Right ventricle myocardium superior (tissue), 1 donor: Measurements from ENCODE around the gene STUM. TPM values are rescaled to one million over a fixed set of nuclear protein-coding genes. Genes with fewer than 3 reads are reported as not detected.

Source experiments
- ATAC-seq: fragments of 200-7000 bp; cut with Tn5 transposase; one replicate; pipeline ENCODE4 v1.9.1; 2020; ENCODE audit warnings: mild to moderate bottlenecking; ENCODE audit not compliant: poor library complexity
- DNase-seq: peaks from one replicate; pipeline ENCODE4 v3.0.0-alpha.2; 2020
- intact Hi-C: fragments of 100-400 bp; cut with DNase I; formaldehyde crosslinking; loops from one replicate; pipeline ENCODE4 v1.11.2; 2022
- total RNA-seq: library from RNA; stranded (reverse); fragmentation: NEBNext Ultra II Directional; extraction: Animal tissue kit (Norgen Biotek cat#: 25700); gene quantifications from one replicate; pipeline ENCODE4 v1.2.1, GENCODE V29; 2021
- donor health status: DM: no; HTN: yes; CAD: no; lungs with severe emphysema.

The STUM gene
- total RNA-seq, 1 donor from 2014 or later, result 1.2 TPM

GRCh38 chr1:226553266-226553923 lies 4.8 kb downstream of the STUM start:
- intact Hi-C loops, result loop anchor here (5.0 kb wide), 1 partner anchor 49 kb away; no protein-coding TSS in a partner anchor

GRCh38 chr1:226553924-226554282 lies 5.3 kb downstream of the STUM start:
- DNase-seq (no peak), ATAC-seq (no peak)
- intact Hi-C loops, result loop anchor here (5.0 kb wide), 1 partner anchor 48 kb away; no protein-coding TSS in a partner anchor

More at GRCh38 chr1:226553266-226553923, 4.8 kb downstream of the STUM start:
- no peak for DNase-seq
- no peak for ATAC-seq

- intact Hi-C loops, result no loop called here
- no peak for ATAC-seq
- no peak for DNase-seq
These were observed 6.5 kb downstream of the STUM start for GRCh38 chr1:226555092-226555491.

- intact Hi-C loops, result no loop called here
- DNase-seq (no peak), ATAC-seq (no peak)
These were observed 8.9 kb downstream of the STUM start for GRCh38 chr1:226557424-226557823.

GRCh38 chr1:226558036-226558650 lies 9.6 kb downstream of the STUM start:
- DNase-seq (no peak), ATAC-seq (no peak)
- intact Hi-C loops, result no loop called here

- DNase-seq (no peak), ATAC-seq (no peak)
- intact Hi-C loops, result no loop called here
These were observed 11.7 kb downstream of the STUM start for GRCh38 chr1:226560243-226560642.

- intact Hi-C loops, result no loop called here
- DNase-seq, result no peak
- no peak for ATAC-seq
These were observed 14.4 kb downstream of the STUM start for GRCh38 chr1:226562989-226563388.

- no peak for ATAC-seq
- intact Hi-C loops, result no loop called here
- no peak for DNase-seq
These were observed 15.1 kb downstream of the STUM start for GRCh38 chr1:226563666-226564065.

- intact Hi-C loops, result no loop called here
- no peak for ATAC-seq
- no peak for DNase-seq
These were observed 16.9 kb downstream of the STUM start for GRCh38 chr1:226565476-226565875.

- ATAC-seq (no peak), DNase-seq (no peak)
- intact Hi-C loops, result no loop called here
These were observed 17.7 kb downstream of the STUM start for GRCh38 chr1:226566234-226566633.

- no peak for ATAC-seq
- intact Hi-C loops, result no loop called here
- DNase-seq, result no peak
These were observed 18.2 kb downstream of the STUM start for GRCh38 chr1:226566760-226567159.

- ATAC-seq (peak; percentile 75), DNase-seq (peak; percentile 50)
- intact Hi-C loops, result no loop called here
These were observed 19.7 kb downstream of the STUM start for GRCh38 chr1:226568077-226568831.

- ATAC-seq, result no peak
- intact Hi-C loops, result no loop called here
- DNase-seq, result no peak
These were observed 20.6 kb downstream of the STUM start for GRCh38 chr1:226568975-226569741.

- no peak for ATAC-seq
- DNase-seq, result no peak
- intact Hi-C loops, result no loop called here
These were observed 21.4 kb downstream of the STUM start for GRCh38 chr1:226569879-226570547.

- no peak for ATAC-seq
- intact Hi-C loops, result no loop called here
- no peak for DNase-seq
These were observed 23.3 kb downstream of the STUM start for GRCh38 chr1:226571893-226572292.

GRCh38 chr1:226572325-226572726 lies 23.8 kb downstream of the STUM start:
- intact Hi-C loops, result no loop called here
- ATAC-seq, result no peak
- no peak for DNase-seq

- intact Hi-C loops, result no loop called here
- ATAC-seq (no peak), DNase-seq (no peak)
These were observed 25.5 kb downstream of the STUM start for GRCh38 chr1:226574044-226574443.

GRCh38 chr1:226574591-226575435 lies 26.2 kb downstream of the STUM start:
- no peak for ATAC-seq
- no peak for DNase-seq
- intact Hi-C loops, result no loop called here
